ENCODE measurements around the gene RUSC1. TPM values are rescaled to one million over a fixed set of nuclear protein-coding genes. Genes with fewer than 3 reads are reported as not detected.

Gene RUSC1
- total and polyA plus RNA-seq, 2 donors (not counting 1 experiment from before 2014, with no cell fraction given): 19.3 to 20.3 TPM

GRCh38 chr1:155322571-155322952, 1.9 kb downstream of the RUSC1 start:
- Mint-ChIP-seq H3K4me3 (peak overlapping the region; percentile 83), H3K27me3 (no peaks in the 10 kb centered on the region), H3K27ac (peak overlapping the region; percentile 53), H3K9me3 (ENCODE audit: insufficient read depth) (no peaks in the 10 kb centered on the region), H3K4me1 (peaks cover 36% of the 10 kb centered on the region)
- no peaks in the 10 kb centered on the region for H4K20me1 ChIP-seq (ENCODE audit: control insufficient read depth, insufficient read depth, low read length, poor library complexity, severe bottlenecking)
- H3K27ac ChIP-seq (ENCODE audit: low read length in 2 of 2): no peak overlapping the region
- peak overlapping the region; percentile 99 for H3K4me2 ChIP-seq (replicated peaks; ENCODE audit: low read depth, low read length, poor library complexity, severe bottlenecking)
- intact Hi-C loops (cut with micrococcal nuclease): loop anchor here (2.0 to 10.0 kb wide), 3 partner anchors 240 to 1182 kb away; partner anchors contain the start of genes ASH1L and MEF2D
- H3K9ac ChIP-seq (ENCODE audit: low read length): peak overlapping the region; percentile 98
- H2AFZ ChIP-seq (ENCODE audit: insufficient read depth, low read depth, low read length, poor library complexity, severe bottlenecking): peak overlapping the region; percentile 98
- 3% methylated on average over 25 of the region's 28 CpGs for WGBS (ENCODE audit: insufficient coverage)
- peaks cover 0 to 2% (median 0%) of the 10 kb centered on the region in 3 donors for H3K9me3 ChIP-seq (ENCODE audit: control extremely low read depth in 1 of 3, control insufficient read depth in 2 of 3, insufficient read depth in 1 of 3, low read length in 2 of 3)
- H3K4me1 ChIP-seq (ENCODE audit: control insufficient read depth in 2 of 2, insufficient read depth in 2 of 2, low read length in 2 of 2): peaks cover 17 to 35% of the 10 kb centered on the region in 2 donors
- TF ChIP-seq CTCF (IDR thresholded peaks at IDR 0.05) (no peak), EZH2 (IDR thresholded peaks at IDR 0.05; ENCODE audit: borderline replicate concordance, insufficient read depth, low read depth, low read length, poor library complexity, severe bottlenecking) (no peak)
- peak overlapping the region; percentile 17 to 100 (median 97) for H3K4me3 ChIP-seq (ENCODE audit: control extremely low read depth in 1 of 5, extremely low read depth in 1 of 5, insufficient read depth in 1 of 5, low read depth in 2 of 5, low read length in 4 of 5)
- no peak for ATAC-seq (ENCODE audit: low read depth)
- peaks cover 4% of the 10 kb centered on the region for H3K79me2 ChIP-seq (ENCODE audit: control insufficient read depth, insufficient read depth, low read length)
- CTCF ChIA-PET: interaction anchor here (0.7 to 6.5 kb wide), 11 partner anchors 11 to 181 kb away, joined by 3 to 128 read pairs (median 9); partner anchors contain the start of genes CLK2, FDPS, MTX1 and PKLR
- DNase-seq: no peak
- no peaks in the 10 kb centered on the region for H3K27me3 ChIP-seq (replicated peaks in 1 of 4; ENCODE audit: control extremely low read depth in 1 of 4, control insufficient read depth in 3 of 4, insufficient read depth in 4 of 4, low read length in 3 of 4)
- peaks cover 0 to 3% of the 10 kb centered on the region in 2 experiments for H3K36me3 ChIP-seq (replicated peaks in 1 of 2; ENCODE audit: control extremely low read depth in 1 of 2, control insufficient read depth in 1 of 2, extremely low read depth in 1 of 2, insufficient read depth in 2 of 2, low read length in 1 of 2)
- POLR2A ChIA-PET: no interaction called here
